Bone marrow (tissue), 2 donors: ENCODE measurements around the gene IL6R.
"Not testable (repeated sequence)": the region's sequence is repeated elsewhere in the genome, so short reads cannot be mapped to it uniquely, and the experiment has no call there.

Experiments used
- DNase-seq, 2 donors: peaks; one replicate each; lab custom pipeline; 2025; lab: John Stamatoyannopoulos, UW

Gene IL6R

DNA sequence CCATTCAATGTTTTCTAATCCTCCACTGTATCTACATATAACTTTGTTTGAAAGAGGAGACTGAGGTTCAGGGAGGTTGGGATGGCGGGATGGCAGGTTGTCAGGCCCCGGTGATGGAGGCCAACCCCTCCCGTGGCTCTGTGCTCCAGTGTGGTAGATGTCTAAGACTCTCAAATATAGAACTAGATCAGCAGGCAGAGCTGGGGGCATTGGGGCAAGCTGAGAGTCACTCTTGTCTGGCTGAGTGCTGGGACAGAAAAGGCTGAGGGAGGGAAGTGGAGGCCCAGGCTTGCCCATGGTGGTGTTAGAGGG, 1.7 kb downstream of the IL6R start:
- no peak for DNase-seq

DNA sequence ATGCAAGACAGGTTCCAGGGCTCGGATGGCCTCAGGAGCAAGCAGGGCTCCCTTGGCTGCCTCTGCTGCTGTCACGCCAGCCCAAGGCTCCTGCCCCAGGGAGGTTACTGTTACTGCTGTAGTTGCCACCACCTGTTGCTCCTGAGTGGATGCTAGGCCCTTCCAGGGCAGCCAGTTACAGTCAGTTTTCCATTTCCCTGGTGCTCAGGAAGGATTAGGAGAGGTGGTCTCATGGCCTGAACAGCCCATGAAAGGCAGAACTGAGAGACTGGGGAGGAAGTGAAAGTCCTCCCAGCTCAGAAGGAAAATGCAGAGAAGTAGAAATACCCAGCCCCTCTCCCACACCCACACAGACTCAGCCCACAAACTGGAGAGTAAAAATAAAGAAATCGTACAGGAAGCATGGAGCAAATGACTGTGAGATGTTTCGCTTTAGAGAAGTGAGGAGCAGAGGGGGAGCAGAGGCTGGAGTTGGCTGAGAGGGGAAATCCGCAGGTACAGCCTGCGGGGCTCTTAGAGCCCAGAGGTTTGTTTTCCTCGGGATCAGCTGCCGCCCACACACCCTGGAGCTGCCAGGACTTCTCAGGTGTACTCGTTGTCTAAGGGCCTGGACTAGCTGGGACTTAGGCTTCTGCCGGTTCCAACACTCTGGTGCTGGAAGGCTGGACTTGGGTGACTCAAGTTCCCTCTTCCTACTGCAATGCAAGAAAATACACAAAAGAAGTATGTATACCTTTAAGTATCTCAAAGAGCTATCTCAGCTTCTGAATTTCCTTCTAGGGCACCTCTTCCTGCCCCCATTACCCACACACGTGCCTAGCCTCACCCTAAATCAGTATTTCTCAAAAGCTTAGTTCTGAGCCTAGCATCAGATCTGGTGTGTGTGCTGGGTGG, 2.3 kb downstream of the IL6R start:
- peak; percentile 45 to 65 for DNase-seq

DNA sequence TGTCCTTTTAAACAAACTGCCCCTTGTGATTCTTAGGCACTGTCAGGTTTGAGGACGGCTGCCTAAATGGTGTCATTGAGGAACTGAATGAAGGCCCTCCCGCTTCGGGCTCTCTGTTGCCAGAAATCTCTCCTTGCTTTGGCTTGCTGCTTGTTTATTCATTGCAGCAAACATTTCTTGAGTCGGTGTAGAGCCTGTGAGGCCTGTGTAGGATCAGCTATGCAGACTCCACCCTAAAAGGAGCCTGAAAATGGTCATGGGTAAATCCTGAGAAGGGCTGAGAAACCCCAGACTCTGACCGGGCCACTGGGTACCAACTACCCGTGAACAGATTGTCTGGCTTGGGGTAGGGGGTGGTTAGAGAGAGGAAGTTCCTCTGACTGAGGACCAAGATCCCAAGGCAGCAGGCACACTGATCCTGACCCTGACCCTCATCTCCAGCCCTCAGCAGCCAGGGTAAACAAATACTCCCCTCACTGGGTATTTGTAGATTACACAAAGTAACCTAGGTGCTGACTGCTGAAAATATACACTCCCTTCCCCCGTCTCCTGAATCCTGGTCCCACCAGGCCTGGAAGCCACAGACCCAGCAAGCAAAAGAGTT, 3.1 kb downstream of the IL6R start:
- no peak for DNase-seq

DNA sequence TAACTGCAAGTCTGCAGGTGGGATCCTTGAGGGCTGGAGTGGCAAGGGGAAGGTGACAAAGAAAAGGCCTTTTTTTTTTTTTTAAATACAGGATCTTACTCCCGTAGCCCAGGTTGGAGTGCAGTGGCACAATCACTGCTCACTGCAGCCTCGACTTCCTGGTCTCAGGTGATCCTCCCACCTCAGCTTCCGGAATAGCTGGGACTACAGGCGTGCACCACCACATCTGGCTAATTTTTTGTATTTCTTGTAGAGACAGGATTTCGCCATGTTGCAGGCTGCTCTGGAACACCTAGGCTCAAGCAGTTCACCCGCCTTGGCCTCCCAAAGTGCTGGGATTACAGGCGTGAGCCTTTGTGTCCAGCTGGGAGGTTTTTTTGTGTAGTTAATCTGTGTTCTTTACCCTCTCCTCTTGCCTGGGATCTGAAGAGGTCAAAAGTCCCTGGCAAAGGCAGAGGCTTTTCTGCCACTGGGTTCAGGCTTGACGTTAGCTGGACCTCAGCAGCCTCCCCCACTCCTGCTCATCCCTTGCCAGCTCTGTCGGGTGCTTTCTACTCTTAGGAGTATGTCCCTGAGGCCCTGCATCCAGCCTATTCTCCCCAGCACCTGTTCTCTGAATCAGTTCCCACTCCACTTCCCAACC, 5.2 kb downstream of the IL6R start:
- no peak for DNase-seq

DNA sequence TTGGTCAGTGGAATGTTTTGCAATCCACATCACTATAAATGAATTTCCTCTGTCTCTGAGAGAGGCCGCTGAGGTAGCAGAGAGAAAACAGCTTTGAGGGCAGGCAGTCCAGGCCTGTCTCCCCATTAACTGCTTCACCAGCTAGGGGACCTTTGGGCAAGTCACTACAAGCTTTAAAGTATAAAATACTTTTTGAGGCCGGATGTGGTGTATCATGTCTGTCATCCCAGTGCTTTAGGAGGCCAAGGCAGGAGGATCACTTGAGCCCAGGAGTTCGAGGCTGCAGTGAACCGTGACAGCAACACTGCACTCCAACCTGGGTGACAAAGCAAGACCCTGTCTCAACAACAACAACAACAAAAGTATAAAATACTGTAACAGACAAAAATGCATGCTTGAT, 6.4 kb downstream of the IL6R start:
- DNase-seq: no peak

DNA sequence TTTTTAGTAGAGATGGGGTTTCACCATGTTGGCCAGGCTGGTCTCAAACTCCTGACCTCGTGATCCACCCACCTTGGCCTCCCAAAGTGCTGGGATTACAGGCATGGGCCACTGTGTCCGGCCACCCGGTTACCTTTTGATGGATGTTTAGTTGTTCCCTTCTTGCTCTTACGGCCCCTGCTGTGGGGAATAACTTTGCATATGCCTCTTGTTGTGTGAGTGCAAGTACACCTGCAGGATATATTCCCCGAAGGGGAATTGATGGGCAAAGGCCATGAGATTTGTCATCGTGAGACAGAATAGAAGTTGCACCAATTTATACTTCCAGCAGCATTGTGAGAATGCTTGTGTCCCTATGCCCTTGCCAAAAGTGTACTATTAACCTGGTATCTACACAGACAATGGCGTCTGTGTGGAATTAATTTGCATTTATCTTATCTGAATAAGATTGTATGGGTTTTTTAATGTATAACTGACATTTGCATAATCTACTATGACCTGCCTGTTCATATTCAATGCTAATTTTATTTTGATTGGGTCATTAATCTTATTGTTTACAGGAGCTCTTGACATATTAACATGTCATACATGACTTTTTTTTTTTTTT, 8.1 kb downstream of the IL6R start:
- no peak for DNase-seq

DNA sequence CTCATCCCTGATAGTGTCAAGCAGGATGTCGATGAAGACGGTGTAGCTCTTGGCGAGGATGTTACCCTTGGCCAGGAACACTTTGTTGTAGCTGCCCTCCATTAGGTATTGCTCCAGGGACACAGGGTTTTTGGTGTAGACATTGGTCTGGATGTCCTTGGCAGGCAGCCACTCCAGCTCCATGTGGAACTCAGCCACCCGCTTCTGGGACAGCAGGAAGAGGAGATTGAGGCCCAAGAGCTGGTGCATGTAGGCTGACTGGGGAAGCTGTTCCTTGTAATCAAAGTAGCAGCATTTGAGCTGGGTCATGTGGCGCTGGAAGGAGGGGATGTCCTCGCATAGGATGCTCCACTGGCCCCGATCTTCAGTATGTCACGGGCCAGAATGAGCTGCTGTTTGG, 9.5 kb downstream of the IL6R start:
- DNase-seq: no peak

DNA sequence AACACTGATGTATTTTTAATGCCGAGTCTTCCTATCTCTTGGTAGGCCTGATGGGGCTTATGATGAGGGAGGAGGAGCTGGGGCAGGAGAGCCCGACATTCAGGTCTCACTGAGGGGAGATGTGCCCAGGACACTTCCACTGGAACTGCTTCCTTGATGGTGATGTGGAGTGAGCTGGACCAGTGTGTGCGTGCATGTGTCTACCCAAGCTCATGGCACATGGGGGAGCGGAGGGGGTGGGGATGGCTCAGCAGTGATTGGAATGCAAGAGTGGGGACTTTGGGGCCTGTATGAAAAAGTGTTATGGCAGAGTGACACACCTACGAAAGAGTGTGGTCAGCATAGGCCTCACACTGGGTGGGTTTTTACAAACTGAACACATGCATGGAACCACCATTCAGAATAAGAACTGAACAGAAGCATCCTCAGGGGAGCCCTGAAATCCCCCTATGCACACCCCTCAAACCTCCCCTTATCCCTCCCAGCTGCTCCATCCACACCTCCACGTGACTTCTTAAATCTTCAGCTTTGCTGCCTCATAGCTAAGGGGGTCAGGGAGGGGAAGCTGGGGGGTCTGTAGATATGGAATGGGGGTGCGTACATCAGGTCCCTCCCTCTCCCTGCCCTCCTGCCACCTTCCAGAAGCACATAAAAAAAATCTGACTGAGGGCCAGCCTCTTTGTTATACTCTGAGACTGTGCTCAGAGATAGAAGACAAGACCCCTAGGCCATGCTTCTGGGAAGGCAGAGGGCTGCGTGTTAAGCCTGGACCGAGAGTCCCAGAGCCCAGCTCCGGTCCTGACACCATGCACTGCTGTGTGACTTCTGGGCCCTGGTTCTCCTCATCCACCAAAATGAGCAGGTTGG, 11.6 kb downstream of the IL6R start:
- DNase-seq: no peak

DNA sequence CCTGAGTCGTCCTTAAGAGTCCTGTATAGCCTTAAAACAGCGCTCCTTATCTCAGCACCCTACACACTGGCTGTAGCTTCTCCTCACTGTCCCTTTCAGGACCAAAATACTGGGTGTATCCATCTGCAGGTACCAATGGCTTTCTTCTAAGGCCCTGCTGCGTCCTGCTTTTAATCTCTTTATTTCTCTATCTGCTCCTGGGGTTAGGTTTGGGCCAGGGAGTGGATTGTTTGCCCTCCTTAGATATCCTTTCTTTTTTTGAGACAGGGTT, 12.1 kb downstream of the IL6R start:
- DNase-seq: no peak

DNA sequence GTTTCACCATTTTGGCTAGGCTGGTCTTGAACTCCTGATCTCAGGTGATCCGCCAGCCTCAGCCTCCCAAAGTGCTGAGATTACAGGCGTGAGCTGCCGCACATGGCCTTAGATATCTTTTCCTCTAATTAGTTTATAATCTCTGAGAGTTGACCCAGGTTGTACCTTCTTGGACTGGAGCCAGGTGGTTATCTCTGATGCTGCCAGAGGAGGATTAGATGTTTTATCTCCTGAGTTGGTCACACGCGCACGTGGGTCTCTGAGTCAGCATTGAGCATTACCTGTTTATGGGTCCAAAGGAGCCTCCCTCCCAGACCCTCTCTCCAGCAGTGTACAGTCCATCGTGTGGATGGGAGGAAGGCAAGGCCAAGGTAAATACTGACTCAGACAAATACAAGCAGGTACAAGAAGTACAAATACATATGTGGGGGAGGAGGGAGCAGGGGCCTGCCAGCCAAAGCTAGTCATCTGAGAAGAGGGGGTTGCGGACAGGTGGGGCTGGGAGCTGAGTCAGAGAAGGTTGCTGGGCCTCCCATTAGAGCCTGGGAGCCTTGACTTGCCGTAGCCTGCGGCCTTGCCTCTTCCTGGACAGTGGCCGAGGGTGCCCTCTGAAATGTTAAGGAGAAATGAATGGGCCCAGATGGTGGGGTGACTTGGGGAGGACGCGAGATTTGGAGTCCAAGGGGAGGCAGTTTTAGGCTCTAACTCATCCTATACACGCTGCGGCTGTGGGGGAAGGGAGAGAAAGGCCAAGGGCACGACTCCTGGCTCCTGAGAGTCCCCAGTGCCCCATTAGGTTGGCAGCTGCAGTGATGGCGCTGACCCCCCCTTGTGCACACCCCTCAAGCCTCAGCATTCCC, 13.1 kb downstream of the IL6R start:
- no peak for DNase-seq

DNA sequence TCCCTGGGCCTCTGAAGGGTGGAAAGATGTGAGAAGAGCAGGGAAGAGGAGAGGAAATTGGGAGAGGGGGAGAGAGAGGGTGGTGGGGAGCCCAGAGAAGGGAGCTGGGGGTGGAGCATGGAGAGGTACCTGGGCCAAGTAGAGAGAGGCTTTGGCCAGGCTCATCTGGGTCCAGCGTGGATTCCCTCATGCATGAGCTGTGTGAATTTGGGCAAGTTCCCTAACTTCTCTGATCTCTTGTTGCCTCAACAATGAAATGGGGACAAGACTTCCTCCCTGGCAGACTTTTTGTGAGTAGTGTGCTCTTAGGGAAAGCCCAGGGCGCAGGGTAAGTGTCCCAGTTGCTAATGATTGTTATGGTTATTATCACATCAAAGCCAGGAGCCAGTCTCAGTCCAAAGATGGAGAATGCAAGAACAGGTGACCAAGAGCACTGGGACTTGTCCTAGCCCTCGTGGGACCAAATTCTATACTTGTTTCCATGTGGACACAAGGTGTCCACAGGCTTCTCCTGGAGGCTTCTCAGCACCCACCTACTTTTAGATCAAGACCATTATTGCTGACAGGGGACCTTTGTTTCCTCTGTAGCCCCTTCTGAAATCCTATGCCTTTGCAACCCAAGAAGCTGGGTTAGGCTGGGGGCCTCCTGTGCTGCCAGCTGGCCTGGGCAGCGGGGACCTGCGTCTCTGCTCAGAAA, 13.9 kb downstream of the IL6R start:
- no peak for DNase-seq

DNA sequence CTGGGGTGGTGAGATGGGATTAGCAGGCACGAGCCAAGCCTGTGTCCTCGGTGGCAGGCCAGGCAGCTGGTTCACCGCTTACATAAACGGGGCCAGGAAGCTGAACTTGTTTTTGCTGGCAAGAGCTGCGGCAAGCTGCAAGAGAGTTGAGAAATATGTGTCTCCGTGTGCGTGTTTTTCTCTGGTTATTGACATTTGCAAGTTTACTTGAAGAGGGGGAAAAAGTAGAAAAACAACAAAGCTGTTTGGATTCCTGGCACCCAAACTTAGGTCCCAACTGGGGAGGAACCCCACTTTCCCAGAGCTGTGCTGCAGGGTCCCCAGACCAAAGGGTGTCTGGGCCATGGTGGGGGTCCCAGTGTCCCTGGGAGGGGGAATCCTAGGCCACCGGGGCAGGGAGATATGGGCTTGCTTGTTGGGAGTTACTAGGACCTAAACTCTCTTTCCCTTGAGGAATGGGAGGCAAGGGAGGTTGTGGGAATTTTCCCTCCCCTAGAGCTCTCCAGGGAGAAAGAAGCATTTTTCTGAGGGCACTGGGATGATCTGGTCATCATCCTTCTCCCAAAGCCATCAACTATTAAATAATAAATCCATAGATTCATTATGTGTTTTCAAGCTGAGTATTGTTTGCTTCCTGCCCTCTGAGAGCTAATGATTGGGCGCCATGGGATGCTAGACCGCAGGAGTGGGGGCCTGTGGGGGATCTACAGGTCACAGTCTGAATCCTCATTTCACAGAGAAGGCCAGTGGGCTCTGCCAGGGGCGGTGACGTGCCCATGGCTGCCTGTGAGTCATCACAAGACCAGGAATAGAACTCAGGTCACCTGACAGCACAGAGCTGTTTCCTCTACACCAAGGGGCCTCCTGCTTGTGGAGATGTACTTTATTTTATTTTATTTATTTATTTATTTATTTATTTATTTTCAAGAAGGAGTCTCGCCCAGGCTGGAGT, 14.8 kb downstream of the IL6R start:
- DNase-seq: peak in 1 of 2 donors; percentile 76

DNA sequence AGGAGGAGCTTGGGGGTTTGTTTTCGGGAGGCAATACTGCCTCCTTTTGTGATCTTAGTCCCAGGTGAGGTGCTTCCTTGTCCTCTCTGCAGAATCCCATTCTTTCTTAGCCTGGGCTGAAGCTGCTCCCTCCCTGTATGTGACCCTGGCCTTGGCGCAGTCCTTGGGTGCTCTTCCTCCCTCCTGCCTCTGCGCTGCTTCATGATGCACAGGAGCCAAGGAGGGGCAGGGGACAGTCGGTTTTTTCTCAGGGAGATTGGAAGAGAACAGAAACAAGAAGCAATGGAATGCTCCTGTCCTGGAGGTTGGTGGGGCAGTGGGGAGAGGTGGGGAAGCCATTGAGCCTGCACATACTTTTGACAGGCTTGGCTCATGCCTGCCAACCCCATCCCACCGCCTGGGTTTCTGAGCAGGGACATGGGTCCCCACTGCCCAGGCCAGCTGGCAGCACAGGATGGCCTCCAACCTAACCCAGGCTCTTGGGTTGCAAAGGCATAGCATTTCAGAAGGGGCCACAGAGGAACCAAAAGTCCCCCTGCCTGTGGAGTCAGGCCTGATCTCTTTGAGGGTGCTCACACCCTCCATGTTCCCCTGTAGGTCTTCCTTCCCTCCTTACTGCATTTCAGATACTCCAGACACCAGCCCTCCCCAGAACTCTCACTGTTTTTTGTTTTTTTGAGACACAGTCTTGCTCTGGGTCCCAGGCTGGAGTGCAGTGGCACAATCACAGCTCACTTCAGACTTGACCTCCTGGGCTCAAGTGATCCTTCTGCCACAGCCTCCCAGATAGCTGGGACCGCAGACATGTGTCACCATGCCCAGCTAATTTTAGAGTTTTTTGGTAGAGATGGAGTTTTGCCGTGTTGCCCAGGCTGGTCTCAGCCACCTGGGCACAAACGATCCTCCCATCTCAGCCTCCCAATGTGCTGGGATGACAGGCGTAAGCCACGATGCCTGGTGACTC, 16.1 kb downstream of the IL6R start:
- no peak for DNase-seq

DNA sequence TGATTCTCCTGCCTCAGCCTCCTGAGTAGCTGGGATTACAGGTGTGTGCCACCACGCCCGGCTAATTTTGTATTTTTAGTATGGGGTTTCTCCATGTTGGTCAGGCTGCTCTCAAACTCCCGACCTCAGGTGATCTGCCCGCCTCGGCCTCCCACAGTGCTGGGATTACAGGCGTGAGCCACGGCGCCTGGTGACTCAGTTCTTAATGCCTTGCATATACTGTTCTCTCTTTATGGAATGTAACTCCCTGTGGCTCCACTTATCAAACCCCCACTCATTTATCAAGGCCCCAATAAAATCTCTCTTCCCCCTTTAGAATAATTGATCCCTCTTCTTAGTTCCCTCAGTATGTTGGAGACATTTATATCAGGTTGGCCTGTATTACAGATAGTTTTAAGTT, 16.9 kb downstream of the IL6R start:
- DNase-seq: not testable (repeated sequence)

DNA sequence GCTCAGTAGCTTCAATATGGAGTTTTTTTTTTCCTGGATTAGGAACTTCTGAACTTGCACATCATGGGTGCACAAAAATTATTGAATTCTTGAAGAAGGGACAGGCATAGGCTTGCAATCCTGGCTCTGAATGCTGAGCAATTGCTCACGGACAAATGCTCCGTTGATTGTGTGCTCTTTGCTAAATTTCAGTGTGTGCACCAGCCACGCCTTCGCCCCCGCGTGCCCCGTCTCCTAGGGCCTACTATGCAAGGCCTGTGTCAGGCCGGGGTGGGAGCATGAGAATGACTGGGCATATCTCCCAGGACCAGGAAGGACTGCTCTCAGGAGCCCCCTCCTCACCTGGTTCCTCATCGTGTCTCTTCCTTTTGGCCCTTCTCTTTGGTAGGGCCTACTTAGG, 17.4 kb downstream of the IL6R start:
- no peak for DNase-seq

DNA sequence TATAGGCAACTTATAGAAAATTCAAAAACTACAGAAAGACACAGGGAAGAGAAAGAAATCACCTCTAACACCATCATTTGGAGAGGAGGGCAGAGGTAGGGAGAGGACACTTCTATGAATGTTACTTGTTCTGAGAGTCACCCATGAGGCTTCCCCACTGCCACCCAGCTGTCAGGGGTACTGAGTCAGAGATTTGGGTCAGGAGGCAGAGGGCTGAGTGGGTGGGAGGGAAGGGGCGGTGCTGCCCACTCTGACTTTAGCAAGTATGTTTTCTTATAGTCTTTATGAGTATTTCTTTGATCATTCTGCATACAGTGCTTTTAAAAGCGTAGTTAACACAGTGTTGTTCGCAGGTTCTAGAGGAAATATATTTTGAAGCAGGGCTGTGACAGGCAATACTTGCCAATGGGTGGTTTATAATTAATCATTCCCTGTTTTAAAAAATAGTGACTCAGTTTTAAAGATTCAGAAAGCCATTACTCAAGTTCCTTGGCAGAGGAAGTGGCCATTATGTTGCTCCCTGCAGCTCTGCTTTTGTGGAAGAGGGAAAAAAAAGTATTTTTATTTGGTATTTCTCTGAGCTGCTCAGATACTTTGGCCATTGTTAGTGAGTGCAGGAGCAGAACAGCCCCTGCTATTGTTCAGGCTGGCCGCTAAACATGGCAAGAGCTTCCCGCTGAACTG, 18.3 kb downstream of the IL6R start:
- DNase-seq: no peak

DNA sequence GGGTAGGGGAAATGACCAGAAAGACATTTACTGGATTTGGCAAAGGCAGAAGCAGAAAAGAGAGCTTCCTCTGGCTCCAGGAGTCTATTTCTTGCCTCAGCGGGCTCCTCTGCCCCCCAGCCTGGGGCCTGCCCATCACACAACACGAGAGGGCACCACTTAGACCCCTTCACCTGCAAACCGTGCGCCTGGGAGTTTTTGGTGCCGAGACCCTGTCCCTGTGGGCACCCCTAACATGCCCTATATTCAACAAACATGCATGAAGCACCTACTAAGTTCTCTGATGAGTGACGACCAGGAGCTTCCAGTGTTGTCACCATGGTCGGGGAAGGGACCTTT, 18.8 kb downstream of the IL6R start:
- no peak for DNase-seq

DNA sequence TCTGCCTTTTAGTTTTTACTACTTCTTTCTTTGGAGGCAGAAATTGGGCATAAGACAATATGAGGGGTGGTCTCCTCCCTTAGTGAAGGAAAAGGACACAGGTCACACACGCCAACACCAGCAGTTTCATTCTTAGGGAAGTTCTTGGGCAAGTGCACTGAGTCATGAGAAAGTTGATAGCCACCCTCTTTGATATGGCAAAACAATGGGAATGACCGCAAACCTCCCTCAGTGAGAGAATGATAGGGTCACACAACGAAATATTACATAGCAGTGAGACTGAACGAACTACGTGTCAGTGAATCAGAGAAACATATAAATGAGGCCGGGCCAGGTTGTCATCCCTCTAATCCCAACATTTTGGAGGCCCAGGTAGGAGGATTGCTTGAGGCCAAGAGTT, 20.0 kb downstream of the IL6R start:
- DNase-seq: no peak
